GM21737 (cell line): ENCODE measurements around the gene ENDOV.

Experiments
- ATAC-seq: cut with Tn5 transposase; IDR thresholded peaks from one replicate; pipeline ENCODE4 v1.9.1; 2021; ENCODE audit warnings: mild to moderate bottlenecking, moderate library complexity; ENCODE audit not compliant: unreplicated experiment

Gene ENDOV

DNA sequence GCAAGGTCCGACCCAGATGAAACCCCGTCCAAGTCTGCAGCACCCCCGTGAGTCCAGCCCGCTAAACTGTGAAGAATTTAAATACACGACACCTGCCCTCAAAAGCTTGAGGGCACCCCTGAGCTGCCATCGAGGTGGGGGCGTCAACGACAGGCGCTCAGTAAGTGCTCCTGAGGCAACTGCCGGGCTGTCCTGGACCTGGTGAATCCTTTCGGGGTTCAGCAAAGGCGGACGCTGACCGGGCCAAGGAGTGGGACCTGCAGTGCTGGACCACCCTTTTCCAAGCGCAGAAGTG, 512 bp upstream of the ENDOV start:
- ATAC-seq: no peak

DNA sequence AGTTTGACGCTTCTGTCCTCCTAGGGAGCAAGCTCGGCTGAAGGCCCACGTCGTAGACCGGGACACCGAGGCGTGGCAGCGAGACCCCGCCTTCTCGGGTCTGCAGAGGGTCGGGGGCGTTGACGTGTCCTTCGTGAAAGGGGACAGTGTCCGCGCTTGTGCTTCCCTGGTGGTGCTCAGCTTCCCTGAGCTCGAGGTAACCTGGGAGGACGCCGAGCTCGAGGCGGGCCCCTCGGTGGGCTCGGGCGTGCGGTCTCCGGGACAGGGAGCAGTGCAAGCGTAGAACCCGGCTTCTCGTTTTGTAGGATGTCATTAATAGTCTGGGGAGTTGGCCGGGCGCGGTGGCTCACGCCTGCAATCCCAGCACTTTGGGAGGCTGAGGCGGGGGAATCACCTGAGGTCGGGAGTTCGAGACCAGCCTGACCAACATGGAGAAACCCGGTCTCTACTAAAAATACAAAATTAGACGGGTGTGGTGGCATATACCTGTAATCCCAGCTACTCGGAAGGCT, 715 bp downstream of the ENDOV start:
- ATAC-seq: no peak

DNA sequence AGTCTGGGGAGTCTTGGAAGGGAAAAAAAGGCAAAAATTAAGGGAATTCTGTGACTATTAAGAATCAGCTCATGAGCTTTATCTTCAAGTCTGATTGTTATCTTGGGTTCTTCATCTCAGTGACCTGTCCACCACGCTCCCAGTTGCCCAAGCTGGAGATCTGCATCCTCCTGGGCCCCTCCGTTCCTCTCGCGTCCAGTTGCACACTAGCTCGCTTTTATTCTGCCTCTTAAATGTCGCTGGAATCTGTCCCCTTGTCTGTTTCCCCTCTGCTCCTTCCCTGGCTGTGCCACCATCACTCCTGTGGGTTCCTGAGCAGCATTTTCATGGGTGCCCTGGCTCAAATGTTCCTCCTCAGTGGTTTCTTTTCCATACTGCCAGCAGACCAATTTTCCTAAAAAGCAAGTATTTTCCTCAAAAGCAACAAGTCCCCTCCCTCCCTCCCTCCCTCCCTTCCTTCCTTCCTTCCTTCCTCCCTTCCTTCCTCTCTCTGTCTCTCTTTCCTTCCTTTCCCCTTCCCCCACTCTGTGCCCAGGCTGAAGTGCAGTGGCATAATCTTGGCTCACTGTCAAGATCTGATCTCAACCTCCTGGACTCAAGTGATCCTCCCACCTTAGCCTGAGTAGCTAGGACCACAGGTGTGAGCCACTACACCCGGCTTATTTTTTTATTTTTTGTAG, 1.4 kb downstream of the ENDOV start:
- ATAC-seq: no peak

DNA sequence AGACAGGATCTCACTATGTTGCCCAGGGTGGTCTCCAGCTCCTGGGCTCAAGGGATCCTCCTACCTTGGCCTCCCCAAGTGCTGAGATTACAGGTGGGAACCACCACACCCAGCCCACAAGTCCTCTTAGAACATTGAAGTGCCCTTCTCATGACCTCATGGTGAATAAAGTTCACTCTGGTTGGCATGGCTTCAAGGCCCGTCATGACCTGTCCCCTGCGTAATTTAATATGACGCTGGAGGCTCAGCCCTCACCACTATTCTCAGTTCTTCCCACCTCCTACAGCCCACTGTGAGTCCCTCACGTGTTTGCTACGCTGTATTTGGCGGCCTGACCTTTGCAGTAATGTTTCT, 1.9 kb downstream of the ENDOV start:
- ATAC-seq: no peak

DNA sequence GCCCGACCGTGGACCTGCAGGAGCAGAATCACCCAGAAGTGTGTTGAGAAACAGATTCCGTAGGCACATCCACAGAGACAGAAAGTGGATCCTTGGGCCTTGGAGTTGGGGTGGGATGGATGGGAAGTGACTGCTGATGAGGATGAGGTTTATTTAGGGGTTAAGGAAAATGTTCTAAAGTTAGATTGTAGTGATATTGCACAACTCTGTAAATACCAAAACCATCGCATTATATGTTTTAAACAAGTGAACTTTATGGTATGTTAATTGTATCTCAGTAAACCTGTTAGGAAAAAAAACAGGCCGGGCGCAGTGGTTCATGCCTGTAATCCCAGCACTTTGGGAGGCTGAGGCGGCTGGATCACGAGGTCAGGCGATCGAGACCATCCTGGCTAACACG, 3.6 kb downstream of the ENDOV start:
- no peak for ATAC-seq

DNA sequence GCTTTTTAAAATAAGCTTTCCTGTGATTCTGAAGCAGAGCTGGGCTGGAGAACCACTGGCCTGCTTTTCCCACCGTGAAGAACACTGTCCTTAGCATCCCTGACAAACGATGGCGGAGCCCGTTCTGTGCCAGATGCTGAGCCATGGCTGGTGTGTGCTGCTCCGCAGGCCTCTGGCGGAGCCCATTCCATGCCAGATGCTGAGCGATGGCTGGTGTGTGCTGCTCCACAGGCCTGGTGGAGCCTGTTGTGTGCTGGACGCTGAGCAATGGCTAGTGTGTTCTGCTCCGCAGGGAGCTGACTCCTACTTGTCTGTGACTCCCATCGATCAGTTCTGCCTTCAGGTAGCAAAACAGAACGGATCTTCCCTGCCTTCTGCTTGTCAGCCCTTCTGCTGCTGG, 4.3 kb downstream of the ENDOV start:
- ATAC-seq: no peak

DNA sequence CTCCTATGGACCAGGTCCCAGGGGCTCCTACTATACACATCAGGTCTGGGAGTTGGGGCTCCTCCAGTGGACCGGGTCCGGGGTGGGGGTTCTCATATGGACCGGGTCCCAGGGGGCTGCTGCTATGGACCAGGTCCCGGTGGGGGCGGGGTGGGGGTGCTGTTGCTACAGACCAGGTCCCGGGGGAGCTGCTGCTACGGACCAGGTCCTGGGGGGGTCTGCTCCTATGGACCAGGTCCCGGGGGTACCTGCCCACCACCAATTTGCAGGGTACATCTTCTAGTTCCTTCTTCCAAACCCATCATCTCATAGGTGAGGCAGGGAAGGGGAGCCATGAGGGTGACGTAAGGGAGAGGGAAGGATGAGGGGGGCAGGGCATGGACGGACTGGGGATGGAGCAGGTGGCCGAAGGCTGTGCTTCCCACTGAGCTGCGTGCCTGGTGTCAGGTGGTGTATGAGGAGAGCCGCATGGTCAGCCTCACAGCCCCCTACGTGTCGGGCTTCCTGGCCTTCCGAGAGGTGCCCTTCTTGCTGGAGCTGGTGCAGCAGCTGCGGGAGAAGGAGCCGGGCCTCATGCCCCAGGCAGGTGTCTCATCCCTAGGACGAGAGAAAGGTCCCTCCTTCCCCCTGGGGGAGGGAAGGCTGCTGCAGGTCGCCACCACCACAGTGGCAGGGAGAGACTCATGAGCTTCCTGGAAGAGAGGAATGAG, 6.6 kb downstream of the ENDOV start:
- no peak for ATAC-seq

DNA sequence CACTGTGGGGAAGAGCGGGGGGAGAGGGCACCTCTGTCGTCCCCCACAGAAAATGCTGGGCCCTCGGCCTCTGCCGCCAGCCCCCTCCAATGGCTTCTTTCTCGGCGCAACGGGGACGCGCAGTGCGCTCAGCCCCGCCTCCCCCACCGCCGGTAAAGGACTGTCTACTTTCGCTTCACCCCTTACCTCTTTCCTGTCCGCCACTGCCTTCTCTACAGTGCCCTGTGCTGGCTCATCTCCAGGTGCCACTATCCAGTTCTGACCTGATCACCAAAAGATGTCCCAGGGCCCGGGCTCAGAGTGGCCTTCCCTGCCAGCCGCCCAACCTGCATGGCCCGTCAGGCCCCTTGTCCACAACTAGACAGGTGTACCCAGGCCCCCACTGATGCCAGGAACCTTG, 7.3 kb downstream of the ENDOV start:
- ATAC-seq: no peak

DNA sequence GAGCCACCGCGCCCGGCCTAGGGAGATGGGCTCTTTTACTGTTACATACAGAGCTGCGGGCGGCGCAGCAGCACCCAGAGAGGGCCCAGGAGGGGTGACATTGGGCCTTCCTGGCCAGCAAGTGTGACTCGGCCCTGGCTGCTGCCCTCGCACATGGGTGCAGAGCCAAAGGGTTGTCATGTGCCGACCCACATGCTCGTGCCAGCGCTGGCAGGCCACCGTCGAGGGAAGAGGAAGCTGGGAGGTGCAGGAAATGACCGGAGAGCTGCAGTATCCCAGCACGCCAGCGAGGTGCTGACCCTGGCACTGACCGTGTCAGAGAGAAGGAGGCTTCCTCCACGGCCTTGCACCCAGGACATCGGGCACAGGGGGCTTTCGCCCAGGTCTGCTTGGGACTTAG, 8.0 kb downstream of the ENDOV start:
- ATAC-seq: no peak

DNA sequence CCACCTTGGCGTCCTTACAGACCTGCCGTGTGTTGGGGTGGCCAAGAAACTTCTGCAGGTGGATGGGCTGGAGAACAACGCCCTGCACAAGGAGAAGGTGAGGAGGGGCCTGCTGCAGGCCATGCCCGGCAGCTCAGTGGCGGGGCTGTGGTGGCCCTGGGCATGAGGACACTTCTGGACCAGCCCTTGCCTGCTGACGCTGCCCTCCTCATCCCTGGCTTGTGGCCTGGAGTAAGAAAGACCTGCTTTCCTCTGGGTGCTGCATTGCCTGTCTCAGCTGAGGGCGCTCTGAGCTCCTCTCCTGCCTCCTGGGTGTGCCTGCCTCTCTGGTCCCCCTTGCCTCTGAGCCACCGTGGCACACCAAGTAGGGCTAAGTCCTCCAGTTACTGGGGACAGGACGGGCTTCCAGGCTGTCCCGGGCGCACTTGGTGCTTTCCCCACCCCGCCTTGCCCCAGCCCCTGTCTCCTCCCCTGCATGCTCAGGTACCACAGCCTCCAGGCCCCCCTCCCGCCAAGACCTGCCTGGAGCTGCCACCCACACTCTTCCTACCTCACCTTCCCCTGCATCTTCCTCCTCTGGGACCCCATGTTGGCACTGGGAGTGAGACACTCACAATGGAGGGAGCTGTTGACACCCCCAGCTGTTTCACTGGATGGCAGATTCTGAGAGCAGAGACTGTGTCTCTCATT, 8.7 kb downstream of the ENDOV start:
- no peak for ATAC-seq

DNA sequence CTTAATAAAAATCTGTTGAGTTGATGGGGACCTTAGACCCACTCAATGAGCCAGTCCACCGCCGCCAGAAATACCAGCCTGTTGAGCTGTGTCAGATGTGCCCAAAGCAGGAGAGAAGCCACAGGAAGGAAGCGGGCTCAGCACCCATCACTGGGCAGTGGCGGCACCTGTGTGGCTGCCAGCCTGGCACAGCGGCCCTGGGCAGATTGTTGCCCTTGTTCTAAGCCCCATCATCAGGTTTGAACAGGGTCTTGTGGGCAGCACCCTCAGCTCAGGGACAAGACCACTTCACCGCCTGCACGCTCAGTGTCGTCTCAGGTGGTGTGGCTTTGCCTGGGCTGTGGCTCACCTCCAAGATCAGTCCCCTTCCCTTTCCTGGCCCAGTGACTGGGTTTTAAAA, 9.3 kb downstream of the ENDOV start:
- ATAC-seq: no peak

DNA sequence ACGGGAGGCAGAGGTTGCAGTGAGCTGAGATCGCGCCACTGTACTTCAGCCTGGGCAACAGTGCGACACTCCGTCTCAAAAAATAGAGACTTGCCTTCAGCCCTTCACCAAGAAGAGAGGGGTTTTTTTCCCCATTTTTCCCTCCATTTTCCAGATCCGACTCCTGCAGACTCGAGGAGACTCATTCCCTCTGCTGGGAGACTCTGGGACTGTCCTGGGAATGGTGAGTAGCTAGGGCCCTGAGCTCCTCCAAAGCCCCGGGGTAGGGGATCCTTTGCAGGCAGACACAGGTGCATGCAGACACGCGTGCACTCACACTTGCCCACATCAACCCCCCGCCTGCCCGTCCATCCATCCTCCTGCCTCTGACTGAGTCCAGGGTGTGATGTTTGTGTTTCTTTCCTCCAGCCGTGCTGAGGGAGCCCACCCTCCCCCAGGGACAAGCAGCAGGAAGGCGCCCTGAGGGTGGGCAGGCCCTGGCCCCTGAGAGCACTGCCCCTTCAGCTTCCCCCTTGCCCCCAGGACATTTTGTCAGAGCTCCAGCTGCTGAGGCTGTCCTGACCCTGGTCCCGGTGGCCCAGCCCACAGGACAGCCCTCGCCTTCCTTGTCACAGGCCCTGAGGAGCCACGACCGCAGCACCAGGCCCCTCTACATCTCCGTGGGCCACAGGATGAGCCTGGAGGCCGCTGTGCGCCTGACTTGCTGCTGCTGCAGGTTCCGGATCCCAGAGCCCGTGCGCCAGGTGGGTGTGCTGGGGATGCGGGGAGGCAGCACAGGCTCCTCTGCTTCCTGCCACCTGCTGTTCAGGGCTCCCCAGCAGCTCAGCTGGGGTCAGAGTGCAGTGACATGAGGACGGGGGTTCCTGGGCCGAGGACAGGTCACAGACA, 10.2 kb downstream of the ENDOV start:
- ATAC-seq: no peak

DNA sequence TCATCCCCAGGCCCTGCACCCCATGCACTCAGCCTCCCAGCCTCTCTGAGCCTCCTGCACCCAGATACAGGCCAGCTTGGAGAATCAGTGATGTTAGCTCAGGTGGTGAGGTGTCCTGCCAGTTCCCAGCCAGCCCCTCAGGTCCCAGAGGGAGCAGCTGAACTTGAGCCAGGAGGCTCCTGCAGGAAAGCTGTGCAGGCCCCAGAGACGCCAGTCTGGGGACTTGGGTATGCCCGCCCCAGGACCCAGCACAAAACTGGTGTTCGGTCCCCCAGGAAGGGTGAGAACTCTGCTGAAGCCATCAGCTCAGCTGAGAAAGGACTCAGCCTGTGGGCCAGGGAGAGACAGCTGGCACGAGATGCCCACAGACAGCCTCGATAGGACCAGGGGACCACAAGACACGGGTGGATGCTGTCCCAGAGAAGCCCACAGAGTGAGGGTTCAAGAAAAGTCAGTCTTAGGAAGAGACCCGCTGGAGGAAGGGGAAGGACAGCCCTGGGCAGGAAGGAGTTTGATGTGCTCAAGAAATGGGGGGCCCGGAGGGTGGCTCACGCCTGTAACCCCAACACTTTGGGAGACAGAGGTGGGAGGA, 11.0 kb downstream of the ENDOV start:
- ATAC-seq: no peak

DNA sequence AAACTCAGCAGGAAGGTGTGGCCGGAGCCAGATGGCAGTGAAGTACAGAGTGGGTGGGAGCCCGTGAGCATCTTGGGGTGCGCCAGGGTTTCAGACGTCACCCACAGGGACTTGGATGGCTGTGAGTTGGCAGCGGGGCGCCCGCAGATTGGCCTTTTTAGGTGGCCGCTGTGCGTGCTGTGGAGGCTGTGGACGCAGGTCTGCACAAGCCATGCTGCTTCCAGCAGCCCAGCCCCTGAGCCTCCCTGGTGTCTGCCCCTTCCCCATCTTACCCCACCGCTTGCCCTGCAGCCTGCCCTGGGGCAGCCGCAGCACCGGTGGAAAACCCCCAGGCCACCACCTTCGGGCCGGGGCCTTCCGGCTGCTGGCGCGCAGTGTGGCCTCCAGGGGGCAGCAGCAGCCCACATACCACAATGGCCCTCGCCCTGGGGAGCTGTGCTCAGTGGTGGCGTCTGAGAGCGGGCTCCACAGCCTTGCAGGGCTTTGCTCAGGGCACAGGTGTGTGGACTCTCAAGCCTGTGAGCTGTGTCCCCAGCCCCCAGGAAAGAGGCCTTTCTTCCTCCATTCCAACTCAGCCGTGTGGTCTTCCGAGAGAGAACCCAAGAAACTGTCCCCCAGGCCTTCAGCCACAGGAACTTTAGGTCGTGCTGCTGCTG, 11.8 kb downstream of the ENDOV start:
- no peak for ATAC-seq

DNA sequence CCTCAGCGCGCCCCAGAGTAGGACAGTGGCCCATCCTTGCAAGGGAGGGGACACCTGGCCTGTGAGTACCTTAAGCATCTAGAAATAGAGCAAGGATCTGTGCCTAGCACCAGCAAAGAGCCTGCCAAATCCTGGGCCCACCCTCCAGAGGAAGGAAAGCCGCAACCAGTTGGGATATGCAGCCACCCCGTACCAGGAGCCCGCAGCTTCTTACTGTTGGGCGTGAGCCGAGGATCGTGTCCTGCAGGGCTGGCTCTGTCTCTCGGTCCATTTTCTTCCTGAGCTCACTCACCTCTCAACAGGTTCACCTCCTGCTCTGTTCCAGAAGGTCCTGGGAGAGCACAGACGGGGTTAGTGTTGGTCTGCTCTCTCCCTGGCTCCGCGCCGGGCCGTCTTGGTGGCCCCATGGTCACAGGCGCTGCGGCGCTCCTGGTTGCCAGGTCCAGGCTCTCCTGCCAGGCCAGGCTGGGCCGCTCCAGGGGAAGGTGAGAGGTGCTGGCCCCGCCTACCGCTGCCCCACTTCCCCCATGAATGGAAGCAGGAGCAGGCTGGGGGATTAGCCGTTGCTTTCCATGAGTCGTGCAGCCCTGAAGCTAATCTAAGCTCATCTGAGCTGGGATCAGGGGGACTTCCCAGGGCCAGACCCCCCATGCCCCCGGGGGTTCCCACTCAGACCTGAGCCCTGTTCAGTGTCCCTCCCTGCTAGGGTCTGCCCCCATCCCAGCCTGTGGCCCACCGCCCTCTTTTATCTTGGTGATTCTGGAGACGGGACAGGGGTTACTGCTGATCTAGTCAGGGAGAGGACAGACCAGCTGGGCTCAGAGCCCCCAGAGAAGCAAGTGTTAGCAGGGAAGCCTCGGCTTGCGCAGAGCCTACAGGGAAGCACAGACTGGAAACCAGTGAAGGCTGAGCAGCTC, 12.7 kb downstream of the ENDOV start:
- no peak for ATAC-seq

DNA sequence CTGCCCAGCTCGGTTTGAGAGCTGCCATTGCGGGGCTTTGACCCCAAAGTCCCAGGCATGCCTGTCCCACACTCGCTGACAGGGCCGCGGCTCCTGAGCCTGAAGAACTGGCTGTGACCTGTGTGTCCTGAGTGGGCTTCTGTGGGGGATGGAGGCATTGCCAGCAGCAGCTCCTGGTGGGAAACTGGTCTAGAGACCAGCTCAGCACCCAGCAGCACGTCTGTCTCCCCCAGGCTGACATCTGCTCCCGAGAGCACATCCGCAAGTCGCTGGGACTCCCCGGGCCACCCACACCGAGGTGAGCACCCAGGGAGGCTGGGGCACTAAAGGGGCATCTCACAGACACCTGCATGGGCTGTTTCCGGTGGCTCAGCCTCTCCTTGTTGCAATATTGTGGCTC, 13.4 kb downstream of the ENDOV start:
- ATAC-seq: no peak

DNA sequence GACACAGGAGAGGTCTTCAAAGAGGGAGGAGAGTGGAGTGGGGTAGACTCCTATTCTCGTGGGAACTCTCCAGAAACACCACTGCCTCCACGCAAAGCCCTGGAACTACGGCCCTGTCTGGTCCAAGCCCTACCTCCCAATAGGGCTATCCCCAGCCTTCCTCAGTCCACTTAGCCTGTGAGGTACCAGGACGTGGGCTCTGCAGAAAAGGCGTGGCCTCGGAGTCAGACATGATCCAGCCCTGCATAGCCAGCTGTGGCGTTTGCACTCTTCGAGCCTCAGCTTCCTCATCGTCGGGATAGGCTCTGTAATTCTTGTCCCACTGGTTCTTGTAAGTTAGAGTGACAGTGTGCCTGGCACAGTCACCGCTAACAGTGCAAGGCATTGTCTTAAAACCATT, 13.8 kb downstream of the ENDOV start:
- no peak for ATAC-seq

DNA sequence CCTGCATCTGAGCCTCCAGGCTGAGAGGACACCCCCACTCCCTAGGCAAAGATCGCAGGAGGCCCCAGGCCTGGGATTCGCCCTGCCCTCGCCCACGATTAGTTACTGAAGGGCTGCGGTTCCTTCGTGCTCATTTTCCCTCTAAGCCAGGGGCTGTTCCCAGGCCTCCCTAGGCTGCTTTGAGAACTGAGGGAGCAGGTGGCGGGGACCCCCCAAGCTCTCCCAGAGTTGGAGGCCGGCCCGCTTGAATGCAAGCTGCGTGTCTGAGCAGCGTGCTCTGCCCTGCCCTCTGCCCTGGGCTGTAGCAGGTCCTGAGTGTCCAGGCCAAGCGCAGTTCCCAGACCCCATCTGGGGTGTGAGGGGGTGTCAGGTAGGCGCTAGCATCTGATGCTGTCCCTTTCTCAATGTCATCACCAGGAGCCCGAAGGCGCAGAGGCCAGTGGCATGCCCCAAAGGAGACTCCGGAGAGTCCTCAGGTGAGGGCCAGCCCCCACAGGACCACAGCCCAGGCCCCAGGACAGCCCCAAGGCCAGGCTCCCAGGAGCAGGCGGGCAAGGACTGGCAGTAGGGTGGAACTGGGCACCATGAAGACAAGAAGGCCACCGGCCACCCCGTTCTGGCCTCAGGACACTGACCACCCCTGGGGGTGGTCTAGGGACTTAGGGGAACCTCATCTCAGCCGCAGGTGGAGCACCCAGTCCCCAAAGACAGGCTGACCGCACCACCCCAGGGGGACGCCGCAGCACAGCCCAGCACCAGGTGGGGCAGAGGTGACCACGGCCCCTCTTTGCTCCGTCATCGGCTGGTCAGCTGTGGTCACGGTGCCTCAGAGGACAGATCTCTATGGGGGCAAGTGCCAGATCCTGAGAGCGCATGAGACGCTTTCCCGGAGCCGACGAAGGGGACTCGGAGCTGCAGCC, 14.6 kb downstream of the ENDOV start:
- no peak for ATAC-seq
